Neuronal stem cell (in vitro differentiated cells): ENCODE results near the gene TRIAP1.
A peak's percentile ranks its signal among the peaks of the same experiment; 100 is the strongest.

Experiments used
- DNase-seq: peaks from one replicate; pipeline ENCODE4 v3.0.0-alpha.2; 2013; ENCODE audit warnings: low spot score
- H2AFZ ChIP-seq: one replicate; pipeline ENCODE4 v1.6.1; 2013; ENCODE audit warnings: mild to moderate bottlenecking, low read length, inconsistent platforms
- H2AK5ac ChIP-seq: 2 replicates; pipeline ENCODE4 v1.6.1; 2013; ENCODE audit warnings: low read depth, mild to moderate bottlenecking, inconsistent platforms, low read length, moderate library complexity, mixed read lengths
- H2BK120ac ChIP-seq: 2 replicates; pipeline ENCODE4 v1.6.1; 2013; ENCODE audit warnings: low read depth, mild to moderate bottlenecking, inconsistent platforms, low read length, moderate library complexity, mixed read lengths
- H2BK12ac ChIP-seq: one replicate; pipeline ENCODE4 v1.6.1; 2013; ENCODE audit warnings: low read length, inconsistent platforms
- H2BK15ac ChIP-seq: 2 replicates; pipeline ENCODE4 v1.6.1; 2013; ENCODE audit warnings: mild to moderate bottlenecking, low read length, inconsistent platforms, mixed read lengths
- H2BK5ac ChIP-seq: one replicate; pipeline ENCODE4 v1.6.1; 2013; ENCODE audit warnings: inconsistent platforms, mild to moderate bottlenecking, low read length, moderate library complexity
- H3K14ac ChIP-seq: one replicate; pipeline ENCODE4 v1.6.1; 2013; ENCODE audit warnings: low read length, inconsistent platforms
- H3K18ac ChIP-seq: 2 replicates; pipeline ENCODE4 v1.6.1; 2013; ENCODE audit warnings: low read length, inconsistent platforms
- H3K23ac ChIP-seq: 2 replicates; pipeline ENCODE4 v1.6.1; 2013; ENCODE audit warnings: low read depth, mild to moderate bottlenecking, mixed read lengths, low read length, inconsistent platforms; ENCODE audit not compliant: poor library complexity
- H3K27ac ChIP-seq: replicated peaks from 3 replicates; pipeline ENCODE4 v1.5.1; 2013; ENCODE audit warnings: low read length, inconsistent platforms
- H3K27me3 ChIP-seq, 3 experiments: 2 replicates each; pipeline ENCODE4 v1.6.1; 2013; ENCODE audit warnings: low read length in 3 of 3, mild to moderate bottlenecking in 2 of 3, inconsistent platforms in 1 of 3, low read depth in 1 of 3, mixed read lengths in 1 of 3, moderate library complexity in 1 of 3; ENCODE audit not compliant: control insufficient read depth in 3 of 3, insufficient read depth in 3 of 3
- H3K36me3 ChIP-seq, 2 donors: replicated peaks in 1 of 2; 2 replicates each; pipeline ENCODE4 v1.6.1; 2013; ENCODE audit warnings: low read length in 2 of 2; ENCODE audit not compliant: control insufficient read depth in 2 of 2, insufficient read depth in 2 of 2
- H3K4ac ChIP-seq: 2 replicates; pipeline ENCODE4 v1.6.1; 2013; ENCODE audit warnings: inconsistent platforms, mild to moderate bottlenecking, low read length, moderate library complexity
- H3K4me1 ChIP-seq, 2 donors: 1 replicate in 1 of 2; 2 replicates in 1 of 2; pipeline ENCODE4 v1.6.1; 2013; ENCODE audit warnings: low read length in 2 of 2, low read depth in 1 of 2; ENCODE audit not compliant: control insufficient read depth in 2 of 2, insufficient read depth in 1 of 2
- H3K4me2 ChIP-seq: one replicate; pipeline ENCODE4 v1.6.1; 2013; ENCODE audit warnings: mild to moderate bottlenecking, low read length, inconsistent platforms; ENCODE audit not compliant: insufficient read depth, poor library complexity, severe bottlenecking
- H3K4me3 ChIP-seq, 2 donors: 2 replicates each; pipeline ENCODE4 v1.5.1; 2013; ENCODE audit warnings: low read length in 2 of 2, mild to moderate bottlenecking in 2 of 2, inconsistent platforms in 1 of 2, moderate library complexity in 1 of 2
- H3K79me1 ChIP-seq: one replicate; pipeline ENCODE4 v1.6.1; 2013; ENCODE audit warnings: low read depth, mild to moderate bottlenecking, inconsistent platforms, low read length, moderate library complexity
- H3K9ac ChIP-seq: one replicate; pipeline ENCODE4 v1.6.1; 2013; ENCODE audit warnings: mild to moderate bottlenecking, low read depth, low read length, inconsistent platforms; ENCODE audit not compliant: poor library complexity
- H3K9me3 ChIP-seq, 2 donors: replicated peaks in 1 of 2; 2 replicates each; pipeline versions ENCODE3 to v1.6.1; 2013; ENCODE audit warnings: low read length in 2 of 2, mild to moderate bottlenecking in 2 of 2, inconsistent platforms in 1 of 2, low read depth in 1 of 2, mixed read lengths in 1 of 2, moderate library complexity in 1 of 2; ENCODE audit not compliant: control insufficient read depth in 2 of 2, insufficient read depth in 1 of 2
- H4K8ac ChIP-seq: one replicate; pipeline ENCODE4 v1.6.1; 2013; ENCODE audit warnings: low read depth, mild to moderate bottlenecking, inconsistent platforms, low read length, moderate library complexity
- H4K91ac ChIP-seq: one replicate; pipeline ENCODE4 v1.6.1; 2013; ENCODE audit warnings: low read length, low read depth, mild to moderate bottlenecking, inconsistent platforms; ENCODE audit not compliant: poor library complexity
- WGBS, 2 donors: extraction: QIAGEN DNeasy Blood & Tissue Kit; methylation state at CpG; one replicate each; pipeline ENCODE4 v1.1.7; 2013; ENCODE audit warnings: missing lambda C conversion rate in 2 of 2, mixed read lengths in 1 of 2; ENCODE audit not compliant: insufficient read length in 2 of 2, insufficient replicate concordance in 1 of 2; ENCODE audit errors: extremely low coverage in 2 of 2; 5-methylcytosine and 5-hydroxymethylcytosine counted together

TRIAP1 gene

GRCh38 chr12:120472521-120472920 lies 26.3 kb upstream of the TRIAP1 start:
- H3K18ac ChIP-seq: no peak overlapping the region
- peaks cover 2 to 16% of the 10 kb centered on the region in 2 donors for H3K4me1 ChIP-seq
- peaks cover 0 to 3% of the 10 kb centered on the region in 2 donors for H3K36me3 ChIP-seq
- H3K27ac ChIP-seq: no peak overlapping the region
- no peak overlapping the region for H4K8ac ChIP-seq
- H4K91ac ChIP-seq: no peak overlapping the region
- no peak overlapping the region for H2AK5ac ChIP-seq
- H2BK120ac ChIP-seq: no peak overlapping the region
- H3K4me3 ChIP-seq: no peak overlapping the region
- no peaks in the 10 kb centered on the region for H3K9me3 ChIP-seq
- H3K4me2 ChIP-seq: no peak overlapping the region
- no peak overlapping the region for H3K23ac ChIP-seq
- H2BK15ac ChIP-seq: no peak overlapping the region
- H2BK12ac ChIP-seq: no peak overlapping the region
- no peak overlapping the region for H3K9ac ChIP-seq
- peaks cover 0 to 2% (median 0%) of the 10 kb centered on the region in 3 experiments for H3K27me3 ChIP-seq
- H3K4ac ChIP-seq: no peak overlapping the region
- no peak overlapping the region for H3K14ac ChIP-seq
- no peak overlapping the region for H2BK5ac ChIP-seq
- no peak for DNase-seq
- no peak overlapping the region for H2AFZ ChIP-seq
- peaks cover 3% of the 10 kb centered on the region for H3K79me1 ChIP-seq

- Histone ChIP-seq H3K4ac (no peak overlapping the region), H3K4me1 (peaks cover 2 to 16% of the 10 kb centered on the region in 2 donors), H4K8ac (no peak overlapping the region), H2BK120ac (no peak overlapping the region), H3K4me2 (peak overlapping the region; percentile 74), H3K27me3 (peaks cover 0 to 2% (median 0%) of the 10 kb centered on the region in 3 experiments), H3K9me3 (no peaks in the 10 kb centered on the region), H2BK15ac (no peak overlapping the region), H3K4me3 (peak overlapping the region; percentile 96 to 99), H3K18ac (peak overlapping the region; percentile 96), H3K36me3 (peaks cover 10 to 25% of the 10 kb centered on the region in 2 donors), H4K91ac (no peak overlapping the region), H2BK5ac (peak overlapping the region; percentile 98), H3K9ac (peak overlapping the region; percentile 96), H3K79me1 (peaks cover 3% of the 10 kb centered on the region), H3K14ac (peak overlapping the region; percentile 90), H3K23ac (peak overlapping the region; percentile 100), H2BK12ac (no peak overlapping the region), H3K27ac (peak overlapping the region; percentile 18), H2AFZ (peak overlapping the region; percentile 96), H2AK5ac (peak overlapping the region; percentile 77)
- no CpG with 5 or more reads among the region's 26 CpGs for WGBS, 2 donors
- peak; percentile 29 for DNase-seq
Observed at GRCh38 chr12:120470150-120470784, 24.1 kb upstream of the TRIAP1 start.

GRCh38 chr12:120469450-120470149 lies 23.4 kb upstream of the TRIAP1 start, which contains the start of gene SRSF9:
TSS of gene SRSF9 (minus strand) at chr12:120469748. CDS start at chr12:120469609, 139 bp downstream.
- Histone ChIP-seq H3K36me3 (peaks cover 15 to 32% of the 10 kb centered on the region in 2 donors), H3K9ac (peak within 1 kb of the TSS; percentile 100), H4K91ac (peak within 1 kb of the TSS; percentile 77), H2AFZ (peak within 1 kb of the TSS; percentile 96), H3K79me1 (peaks cover 3% of the 10 kb centered on the region), H2BK120ac (no peak within 1 kb of the TSS), H3K4me2 (peak within 1 kb of the TSS; percentile 74), H3K27ac (peak within 1 kb of the TSS; percentile 95), H3K4me3 (peak within 1 kb of the TSS; percentile 96 to 99), H3K4me1 (peaks cover 2 to 12% of the 10 kb centered on the region in 2 donors), H3K18ac (peak within 1 kb of the TSS; percentile 100), H3K14ac (peak within 1 kb of the TSS; percentile 90), H2BK15ac (no peak within 1 kb of the TSS), H2BK12ac (peak within 1 kb of the TSS; percentile 94), H3K27me3 (peaks cover 0 to under 1% (median 0%) of the 10 kb centered on the region in 3 experiments), H3K23ac (peak within 1 kb of the TSS; percentile 100), H2BK5ac (peak within 1 kb of the TSS; percentile 98), H3K4ac (peak within 1 kb of the TSS; percentile 91), H3K9me3 (no peaks in the 10 kb centered on the region), H4K8ac (peak within 1 kb of the TSS; percentile 100), H2AK5ac (peak within 1 kb of the TSS; percentile 99)
- peak; percentile 96 for DNase-seq
- WGBS, 2 donors: no CpG with 5 or more reads among the region's 88 CpGs

- H3K4ac ChIP-seq: peak overlapping the region; percentile 91
- H3K14ac ChIP-seq: peak overlapping the region; percentile 73
- peak overlapping the region; percentile 100 for H3K23ac ChIP-seq
- H2BK120ac ChIP-seq: no peak overlapping the region
- peak; percentile 40 for DNase-seq
- H3K4me1 ChIP-seq: peaks cover 2 to 10% of the 10 kb centered on the region in 2 donors
- H3K27me3 ChIP-seq: no peaks in the 10 kb centered on the region
- peak overlapping the region; percentile 95 for H3K27ac ChIP-seq
- peak overlapping the region; percentile 100 for H3K9ac ChIP-seq
- H2AFZ ChIP-seq: peak overlapping the region; percentile 96
- peak overlapping the region; percentile 98 for H2BK5ac ChIP-seq
- H2AK5ac ChIP-seq: peak overlapping the region; percentile 99
- H3K36me3 ChIP-seq: peaks cover 19 to 39% of the 10 kb centered on the region in 2 donors
- peak overlapping the region; percentile 100 for H3K18ac ChIP-seq
- H3K4me2 ChIP-seq: peak overlapping the region; percentile 68
- WGBS, 2 donors: no CpG with 5 or more reads among the region's 57 CpGs
- H3K4me3 ChIP-seq: peak overlapping the region; percentile 96 to 99
- H4K91ac ChIP-seq: peak overlapping the region; percentile 77
- no peaks in the 10 kb centered on the region for H3K9me3 ChIP-seq
- H2BK15ac ChIP-seq: no peak overlapping the region
- peak overlapping the region; percentile 94 for H2BK12ac ChIP-seq
- H4K8ac ChIP-seq: peak overlapping the region; percentile 100
- H3K79me1 ChIP-seq: peaks cover 3% of the 10 kb centered on the region
Observed at GRCh38 chr12:120468821-120469449, 22.8 kb upstream of the TRIAP1 start.
